ENCODE data around the gene CENPA. TPM values are rescaled to one million over a fixed set of nuclear protein-coding genes. Genes with fewer than 3 reads are reported as not detected.

Gene CENPA
- total and polyA plus RNA-seq, 2 of the 13 experiments (the other 11 are each of a cell fraction or from before 2014, with no cell fraction given): 28.5 to 38.5 TPM

DNA sequence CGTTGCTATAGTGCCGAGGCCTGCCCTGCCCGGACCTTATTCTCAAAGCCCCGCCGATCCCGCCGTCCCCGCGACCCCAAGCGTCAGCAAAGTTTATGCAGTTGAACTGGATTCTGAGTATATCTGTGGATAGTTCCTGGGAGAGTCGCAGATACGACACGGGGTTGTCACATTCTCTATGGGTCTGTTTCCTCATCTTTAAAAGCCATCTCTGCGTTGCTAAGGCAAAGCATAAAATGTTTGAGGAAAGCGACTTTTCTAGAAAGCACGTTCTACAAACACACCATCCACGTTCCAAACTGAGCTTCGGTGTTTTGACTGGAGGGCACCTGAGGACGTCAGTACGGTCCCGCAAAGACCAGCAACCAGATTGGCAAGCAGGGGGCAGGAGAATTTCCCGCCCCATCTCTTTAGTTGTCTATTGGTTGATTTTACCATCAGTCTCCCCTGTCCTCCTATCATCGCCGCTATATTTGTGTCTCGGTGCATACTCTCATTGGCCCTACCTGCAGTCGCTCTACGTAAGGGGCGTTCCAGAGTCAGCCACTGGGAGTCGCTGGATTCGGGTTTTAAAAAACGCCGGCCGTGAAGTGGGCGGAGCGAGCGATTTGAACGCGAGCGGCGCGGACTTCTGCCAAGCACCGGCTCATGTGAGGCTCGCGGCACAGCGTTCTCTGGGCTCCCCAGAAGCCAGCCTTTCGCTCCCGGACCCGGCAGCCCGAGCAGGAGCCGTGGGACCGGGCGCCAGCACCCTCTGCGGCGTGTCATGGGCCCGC is at the start of gene CENPA (continued):
- TF ChIP-seq, protein P1, sequence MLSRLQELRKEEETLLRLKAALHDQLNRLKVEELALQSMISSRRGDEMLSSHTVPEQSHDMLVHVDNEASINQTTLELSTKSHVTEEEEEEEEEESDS (CRISPR knock-in tag; IDR thresholded peaks at IDR 0.05; ENCODE audit: borderline replicate concordance): peak; percentile 96
- TF ChIP-seq HCFC1 (IDR thresholded peaks at IDR 0.05; ENCODE audit: low read depth, low read length): no peak
- peak; percentile 97 for TF ChIP-seq ZNF607 (CRISPR knock-in tag; IDR thresholded peaks at IDR 0.05; ENCODE audit: borderline replicate concordance)
- TF ChIP-seq ZNF333 (CRISPR knock-in tag; IDR thresholded peaks at IDR 0.05; ENCODE audit: borderline replicate concordance): peak; percentile 72; the same call in 1 of the 2 replicates
- TF ChIP-seq, protein P2, sequence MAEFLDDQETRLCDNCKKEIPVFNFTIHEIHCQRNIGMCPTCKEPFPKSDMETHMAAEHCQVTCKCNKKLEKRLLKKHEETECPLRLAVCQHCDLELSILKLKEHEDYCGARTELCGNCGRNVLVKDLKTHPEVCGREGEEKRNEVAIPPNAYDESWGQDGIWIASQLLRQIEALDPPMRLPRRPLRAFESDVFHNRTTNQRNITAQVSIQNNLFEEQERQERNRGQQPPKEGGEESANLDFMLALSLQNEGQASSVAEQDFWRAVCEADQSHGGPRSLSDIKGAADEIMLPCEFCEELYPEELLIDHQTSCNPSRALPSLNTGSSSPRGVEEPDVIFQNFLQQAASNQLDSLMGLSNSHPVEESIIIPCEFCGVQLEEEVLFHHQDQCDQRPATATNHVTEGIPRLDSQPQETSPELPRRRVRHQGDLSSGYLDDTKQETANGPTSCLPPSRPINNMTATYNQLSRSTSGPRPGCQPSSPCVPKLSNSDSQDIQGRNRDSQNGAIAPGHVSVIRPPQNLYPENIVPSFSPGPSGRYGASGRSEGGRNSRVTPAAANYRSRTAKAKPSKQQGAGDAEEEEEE (CRISPR knock-in tag; IDR thresholded peaks at IDR 0.05; ENCODE audit: borderline replicate concordance): peak; percentile 80; the same call in 1 of the 2 replicates
- TF ChIP-seq ZNF207 (IDR thresholded peaks at IDR 0.05; ENCODE audit: borderline replicate concordance): no peak
- TF ChIP-seq, protein P3, sequence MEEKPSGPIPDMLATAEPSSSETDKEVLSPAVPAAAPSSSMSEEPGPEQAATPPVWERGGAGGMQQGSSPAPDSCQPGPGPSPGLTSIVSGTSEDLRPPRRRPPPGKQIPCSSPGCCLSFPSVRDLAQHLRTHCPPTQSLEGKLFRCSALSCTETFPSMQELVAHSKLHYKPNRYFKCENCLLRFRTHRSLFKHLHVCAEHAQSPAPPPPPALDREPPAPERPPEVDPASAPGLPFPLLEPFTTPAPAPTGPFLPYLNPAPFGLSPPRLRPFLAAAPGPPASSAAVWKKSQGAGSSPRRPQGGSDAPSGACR (CRISPR knock-in tag; IDR thresholded peaks at IDR 0.05): no peak
- 0 out of 2 replicates have a peak, but pooled peaks have one; percentile 79 for TF ChIP-seq TEAD2 (CRISPR knock-in tag; IDR thresholded peaks at IDR 0.05)
- peak; percentile 91; the same call in 1 of the 2 replicates for TF ChIP-seq ARID2 (CRISPR knock-in tag; IDR thresholded peaks at IDR 0.05; ENCODE audit: borderline replicate concordance)
- TF ChIP-seq, protein P4, sequence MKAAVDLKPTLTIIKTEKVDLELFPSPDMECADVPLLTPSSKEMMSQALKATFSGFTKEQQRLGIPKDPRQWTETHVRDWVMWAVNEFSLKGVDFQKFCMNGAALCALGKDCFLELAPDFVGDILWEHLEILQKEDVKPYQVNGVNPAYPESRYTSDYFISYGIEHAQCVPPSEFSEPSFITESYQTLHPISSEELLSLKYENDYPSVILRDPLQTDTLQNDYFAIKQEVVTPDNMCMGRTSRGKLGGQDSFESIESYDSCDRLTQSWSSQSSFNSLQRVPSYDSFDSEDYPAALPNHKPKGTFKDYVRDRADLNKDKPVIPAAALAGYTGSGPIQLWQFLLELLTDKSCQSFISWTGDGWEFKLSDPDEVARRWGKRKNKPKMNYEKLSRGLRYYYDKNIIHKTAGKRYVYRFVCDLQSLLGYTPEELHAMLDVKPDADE (CRISPR knock-in tag; IDR thresholded peaks at IDR 0.05): peak; percentile 97
- TF ChIP-seq ZSCAN30 (CRISPR knock-in tag; IDR thresholded peaks at IDR 0.05): peak; percentile 73; the same call in 1 of the 2 replicates
- TF ChIP-seq, protein P5, sequence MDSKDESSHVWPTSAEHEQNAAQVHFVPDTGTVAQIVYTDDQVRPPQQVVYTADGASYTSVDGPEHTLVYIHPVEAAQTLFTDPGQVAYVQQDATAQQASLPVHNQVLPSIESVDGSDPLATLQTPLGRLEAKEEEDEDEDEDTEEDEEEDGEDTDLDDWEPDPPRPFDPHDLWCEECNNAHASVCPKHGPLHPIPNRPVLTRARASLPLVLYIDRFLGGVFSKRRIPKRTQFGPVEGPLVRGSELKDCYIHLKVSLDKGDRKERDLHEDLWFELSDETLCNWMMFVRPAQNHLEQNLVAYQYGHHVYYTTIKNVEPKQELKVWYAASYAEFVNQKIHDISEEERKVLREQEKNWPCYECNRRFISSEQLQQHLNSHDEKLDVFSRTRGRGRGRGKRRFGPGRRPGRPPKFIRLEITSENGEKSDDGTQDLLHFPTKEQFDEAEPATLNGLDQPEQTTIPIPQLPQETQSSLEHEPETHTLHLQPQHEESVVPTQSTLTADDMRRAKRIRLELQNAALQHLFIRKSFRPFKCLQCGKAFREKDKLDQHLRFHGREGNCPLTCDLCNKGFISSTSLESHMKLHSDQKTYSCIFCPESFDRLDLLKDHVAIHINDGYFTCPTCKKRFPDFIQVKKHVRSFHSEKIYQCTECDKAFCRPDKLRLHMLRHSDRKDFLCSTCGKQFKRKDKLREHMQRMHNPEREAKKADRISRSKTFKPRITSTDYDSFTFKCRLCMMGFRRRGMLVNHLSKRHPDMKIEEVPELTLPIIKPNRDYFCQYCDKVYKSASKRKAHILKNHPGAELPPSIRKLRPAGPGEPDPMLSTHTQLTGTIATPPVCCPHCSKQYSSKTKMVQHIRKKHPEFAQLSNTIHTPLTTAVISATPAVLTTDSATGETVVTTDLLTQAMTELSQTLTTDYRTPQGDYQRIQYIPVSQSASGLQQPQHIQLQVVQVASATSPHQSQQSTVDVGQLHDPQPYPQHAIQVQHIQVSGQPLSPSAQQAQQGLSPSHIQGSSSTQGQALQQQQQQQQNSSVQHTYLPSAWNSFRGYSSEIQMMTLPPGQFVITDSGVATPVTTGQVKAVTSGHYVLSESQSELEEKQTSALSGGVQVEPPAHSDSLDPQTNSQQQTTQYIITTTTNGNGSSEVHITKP (CRISPR knock-in tag; IDR thresholded peaks at IDR 0.05; ENCODE audit: low read depth): peak; percentile 70; the same call in 1 of the 2 replicates
- TF ChIP-seq, protein P6, sequence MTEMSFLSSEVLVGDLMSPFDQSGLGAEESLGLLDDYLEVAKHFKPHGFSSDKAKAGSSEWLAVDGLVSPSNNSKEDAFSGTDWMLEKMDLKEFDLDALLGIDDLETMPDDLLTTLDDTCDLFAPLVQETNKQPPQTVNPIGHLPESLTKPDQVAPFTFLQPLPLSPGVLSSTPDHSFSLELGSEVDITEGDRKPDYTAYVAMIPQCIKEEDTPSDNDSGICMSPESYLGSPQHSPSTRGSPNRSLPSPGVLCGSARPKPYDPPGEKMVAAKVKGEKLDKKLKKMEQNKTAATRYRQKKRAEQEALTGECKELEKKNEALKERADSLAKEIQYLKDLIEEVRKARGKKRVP (CRISPR knock-in tag; IDR thresholded peaks at IDR 0.05): peak in 1 of 2 experiments; percentile 93; a peak in 2 of 4 replicates
- TF ChIP-seq HIVEP1 (CRISPR knock-in tag; IDR thresholded peaks at IDR 0.05): peak; percentile 86; the same call in 1 of the 2 replicates
- 0 out of 2 replicates have a peak, but pooled peaks have one; percentile 59 for TF ChIP-seq RELA (CRISPR knock-in tag; IDR thresholded peaks at IDR 0.05)
- TF ChIP-seq, protein P7, sequence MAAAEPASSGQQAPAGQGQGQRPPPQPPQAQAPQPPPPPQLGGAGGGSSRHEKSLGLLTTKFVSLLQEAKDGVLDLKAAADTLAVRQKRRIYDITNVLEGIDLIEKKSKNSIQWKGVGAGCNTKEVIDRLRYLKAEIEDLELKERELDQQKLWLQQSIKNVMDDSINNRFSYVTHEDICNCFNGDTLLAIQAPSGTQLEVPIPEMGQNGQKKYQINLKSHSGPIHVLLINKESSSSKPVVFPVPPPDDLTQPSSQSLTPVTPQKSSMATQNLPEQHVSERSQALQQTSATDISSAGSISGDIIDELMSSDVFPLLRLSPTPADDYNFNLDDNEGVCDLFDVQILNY (CRISPR knock-in tag; conservative IDR thresholded peaks at IDR 0.05): peak; percentile 95
- no peak for TF ChIP-seq SUZ12 (IDR thresholded peaks at IDR 0.05; ENCODE audit: low read depth, low read length)

Measured in HepG2 (cell line).